IPS-18c (cell line): ENCODE results near the gene RIT2.

ENCODE experiments used
- H3K4me3 ChIP-seq: 2 replicates; pipeline ENCODE4 v1.7.0; 2013; ENCODE audit warnings: low read depth, mild to moderate bottlenecking, low read length, moderate library complexity; ENCODE audit not compliant: insufficient read depth
- H3K9me3 ChIP-seq: one replicate; pipeline ENCODE4 v1.6.1; 2013; ENCODE audit warnings: mild to moderate bottlenecking, low read length, moderate library complexity; ENCODE audit not compliant: control insufficient read depth, insufficient read depth

RIT2 gene

DNA sequence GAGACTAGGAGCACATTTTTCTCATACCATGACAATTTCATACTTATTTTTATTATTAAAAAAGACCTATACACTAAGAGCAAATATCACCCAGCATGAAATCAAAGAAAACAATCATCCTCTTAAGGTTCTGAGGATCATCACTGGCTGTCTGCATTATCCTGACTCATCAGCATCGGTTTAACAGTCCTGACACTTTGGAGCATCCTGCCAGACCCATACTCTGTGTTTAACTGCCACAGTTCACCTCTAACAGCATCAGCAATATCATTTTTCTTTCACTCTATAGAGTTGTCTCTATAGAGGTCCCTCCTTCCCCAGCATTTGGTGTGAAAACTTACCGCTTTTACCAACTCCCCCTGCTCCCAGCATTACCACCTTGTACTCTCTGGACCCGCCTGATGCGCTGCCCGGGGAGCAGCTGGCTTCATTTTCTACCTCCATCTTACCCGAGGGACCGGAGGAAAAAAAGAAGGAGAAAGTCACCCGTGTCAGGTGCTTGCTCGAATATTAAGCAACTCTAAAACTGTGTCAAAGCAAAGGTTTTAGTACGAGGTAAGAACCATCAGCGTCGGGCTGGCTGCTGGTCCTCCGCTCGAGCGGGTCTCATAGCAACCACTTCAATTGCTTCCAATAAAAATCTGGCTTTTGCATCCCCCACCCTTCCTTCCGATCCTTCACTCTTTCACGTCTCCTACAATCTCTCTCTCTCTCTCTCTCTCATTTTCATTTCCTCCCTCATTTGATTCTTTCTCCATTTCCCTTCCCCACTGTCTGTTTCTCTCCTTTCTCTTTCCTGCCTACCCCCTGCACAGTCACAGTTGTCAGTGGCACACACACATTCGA, at the start of gene RIT2:
TSS of gene RIT2 (minus strand) at position 610 of the 846 bp plus-strand sequence.
- Histone ChIP-seq H3K4me3 (no peak within 1 kb of the TSS), H3K9me3 (no peaks in the 10 kb centered on the region)

DNA sequence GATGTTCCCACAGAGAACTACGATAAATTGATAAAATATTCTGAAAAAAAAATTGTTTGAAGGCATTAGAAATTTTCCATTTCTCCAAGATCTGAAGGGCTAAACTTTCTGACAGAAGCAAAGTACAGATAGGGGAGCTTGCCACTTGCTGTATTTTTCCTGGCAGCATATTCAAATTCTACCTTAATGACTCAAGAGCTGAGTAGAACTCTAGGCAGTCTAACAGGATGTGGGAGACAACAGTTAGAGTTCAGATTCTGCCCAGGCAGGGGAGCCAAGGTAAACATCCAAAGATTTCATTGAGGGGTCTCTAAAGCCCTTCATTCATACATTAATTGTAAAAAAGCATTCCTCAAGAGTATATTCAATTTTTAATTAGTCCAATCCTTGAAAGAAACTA, 46.0 kb upstream of the RIT2 start:
- no peak overlapping the region for H3K4me3 ChIP-seq
- H3K9me3 ChIP-seq: peaks cover 4% of the 10 kb centered on the region

DNA sequence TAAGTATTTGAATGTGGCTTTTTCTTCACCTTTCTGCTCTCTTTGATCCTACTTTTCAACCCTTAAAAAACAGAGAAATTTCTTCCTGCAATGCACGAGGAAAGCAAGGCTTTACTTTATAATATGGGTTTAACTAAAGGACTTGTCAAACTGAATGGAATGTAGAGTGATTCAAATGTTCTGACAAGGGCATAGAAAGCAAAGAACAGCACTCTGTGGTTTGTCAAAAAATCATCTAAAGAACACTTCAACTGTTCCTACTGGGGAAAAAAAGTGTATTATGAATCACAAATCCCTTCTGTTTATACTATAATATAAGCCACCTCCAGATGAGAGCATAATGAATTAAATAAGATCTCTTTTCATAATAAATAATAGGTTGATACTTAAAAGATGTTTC, 45.0 kb upstream of the RIT2 start:
- Histone ChIP-seq H3K4me3 (no peak overlapping the region), H3K9me3 (peaks cover 4% of the 10 kb centered on the region)

DNA sequence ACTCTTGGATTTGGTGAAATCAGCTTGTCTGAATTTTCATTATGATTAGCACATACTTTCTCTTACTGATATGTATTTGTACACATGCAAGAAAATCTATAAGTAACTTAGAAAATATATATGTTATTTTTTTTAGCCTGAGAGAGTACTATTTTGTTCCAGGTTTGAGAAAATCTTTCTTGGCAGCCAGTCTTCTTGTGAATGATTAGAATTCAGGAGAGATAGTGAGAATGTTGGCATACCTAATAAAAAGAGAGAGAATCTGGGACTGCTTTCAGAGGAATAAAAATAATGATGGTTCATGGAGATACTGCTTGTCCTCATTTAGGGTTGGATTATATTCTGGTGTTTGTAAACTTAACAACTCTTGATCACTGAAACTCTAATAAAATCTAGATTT, 44.4 kb upstream of the RIT2 start:
- peaks cover 4% of the 10 kb centered on the region for H3K9me3 ChIP-seq
- no peak overlapping the region for H3K4me3 ChIP-seq

DNA sequence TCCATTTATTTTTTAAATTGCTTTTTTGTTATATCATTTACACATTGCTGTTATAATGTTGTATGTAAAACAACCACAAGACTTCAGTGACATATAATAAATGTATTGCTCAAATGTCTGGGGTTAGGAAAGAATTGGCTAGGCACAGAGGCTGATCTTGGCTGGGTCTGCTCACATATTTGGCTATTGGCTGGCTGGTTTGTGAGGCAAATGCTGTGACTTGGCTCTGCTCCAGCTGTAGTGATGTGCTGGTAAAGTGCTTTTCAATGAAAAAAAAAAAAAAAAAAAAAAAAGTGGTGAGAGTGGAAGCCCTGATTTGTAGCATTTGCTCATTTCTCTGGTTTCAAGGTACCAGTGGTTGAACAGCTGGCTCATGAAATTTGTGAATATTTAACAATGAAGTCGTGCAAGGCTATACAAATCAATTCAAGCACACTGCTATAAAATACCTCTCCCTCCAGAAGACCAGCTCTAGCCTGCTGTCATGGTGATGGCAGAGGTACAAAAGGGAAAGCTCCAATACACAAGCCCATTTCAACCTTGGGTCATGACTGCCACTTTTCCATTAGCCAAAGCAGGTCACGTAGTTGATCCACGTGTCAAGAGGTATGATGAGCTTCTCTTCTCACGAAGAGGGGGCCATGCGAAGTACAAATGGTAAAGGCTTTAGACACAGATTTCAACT, 43.7 kb upstream of the RIT2 start:
- H3K4me3 ChIP-seq: no peak overlapping the region
- H3K9me3 ChIP-seq: peaks cover 4% of the 10 kb centered on the region

DNA sequence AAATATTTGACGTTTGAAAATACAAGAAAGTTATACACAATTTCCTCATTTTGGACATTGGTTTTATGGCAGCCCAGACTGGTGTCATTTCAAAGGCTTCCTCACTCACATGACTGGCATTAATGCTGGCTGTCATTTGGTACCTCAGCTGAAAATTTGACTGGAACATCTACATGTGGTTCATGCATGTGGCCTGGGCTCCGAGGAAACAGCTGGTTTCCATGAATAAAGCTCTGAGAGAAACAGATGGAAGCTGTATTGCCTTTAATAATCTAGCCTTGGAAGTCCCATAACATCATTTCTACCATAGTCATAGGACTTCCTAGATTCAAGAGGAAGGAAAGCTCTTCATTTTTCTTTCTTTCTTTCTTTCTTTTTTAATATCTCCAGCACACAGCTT, 42.9 kb upstream of the RIT2 start:
- H3K4me3 ChIP-seq: no peak overlapping the region
- peaks cover 4% of the 10 kb centered on the region for H3K9me3 ChIP-seq

DNA sequence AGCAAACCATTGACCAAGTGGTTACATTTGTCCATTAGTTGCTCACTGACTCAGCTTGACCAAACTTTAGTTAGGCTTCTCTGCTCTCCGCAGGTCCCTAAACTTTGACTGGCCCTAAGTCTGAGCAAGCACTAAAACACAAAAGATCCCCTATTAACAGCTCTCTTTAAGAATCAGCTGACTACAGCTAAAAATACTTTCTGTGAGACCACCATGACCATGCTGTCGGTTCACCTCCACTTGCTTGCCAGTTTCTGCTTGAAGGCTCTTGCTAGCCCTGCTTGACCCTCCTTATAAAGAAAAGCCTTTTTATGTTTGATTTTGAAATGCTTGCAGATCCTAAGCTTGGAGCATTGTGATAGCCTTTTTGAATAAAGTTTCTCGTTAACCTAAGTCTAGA, 40.4 kb upstream of the RIT2 start:
- no peak overlapping the region for H3K4me3 ChIP-seq
- H3K9me3 ChIP-seq: no peaks in the 10 kb centered on the region

DNA sequence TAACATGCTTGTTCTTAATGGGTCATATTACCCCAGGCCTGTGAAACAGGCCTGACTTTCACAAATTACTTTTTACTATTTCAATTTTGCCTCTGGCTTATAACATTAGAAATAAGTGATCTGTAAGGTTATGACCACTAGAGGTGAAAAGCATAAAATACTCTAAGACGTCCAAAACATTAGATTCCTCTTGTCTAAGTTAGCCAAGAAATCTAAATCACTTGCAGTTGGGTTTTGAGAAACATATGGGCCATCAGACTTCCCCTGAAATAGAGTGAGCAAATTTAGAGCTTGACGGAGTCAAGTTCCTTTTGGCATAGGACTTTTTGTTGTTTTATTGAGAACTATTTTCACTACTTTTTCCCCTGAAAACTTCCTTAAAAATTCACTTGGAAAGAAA, 32.7 kb upstream of the RIT2 start:
- Histone ChIP-seq H3K4me3 (no peak overlapping the region), H3K9me3 (no peaks in the 10 kb centered on the region)

DNA sequence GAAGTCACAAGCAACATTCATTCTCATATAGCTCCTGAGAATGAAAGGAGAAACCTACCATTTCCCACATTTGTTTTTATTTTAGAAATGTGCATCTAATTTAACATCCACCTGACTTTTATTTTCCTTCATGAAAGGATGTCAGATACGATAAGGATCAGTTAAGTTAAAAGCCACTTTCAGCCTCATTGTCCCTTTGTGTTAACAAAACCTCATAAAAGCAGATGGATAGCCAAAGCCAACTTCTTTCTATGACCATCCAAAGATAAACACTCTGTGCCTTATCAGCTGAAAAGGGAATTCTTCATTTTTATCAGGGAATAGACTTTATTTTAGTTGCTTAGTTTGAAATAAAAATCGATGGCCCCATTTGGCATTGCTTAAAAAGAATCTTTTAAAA, 25.7 kb upstream of the RIT2 start:
- Histone ChIP-seq H3K9me3 (no peaks in the 10 kb centered on the region), H3K4me3 (no peak overlapping the region)

DNA sequence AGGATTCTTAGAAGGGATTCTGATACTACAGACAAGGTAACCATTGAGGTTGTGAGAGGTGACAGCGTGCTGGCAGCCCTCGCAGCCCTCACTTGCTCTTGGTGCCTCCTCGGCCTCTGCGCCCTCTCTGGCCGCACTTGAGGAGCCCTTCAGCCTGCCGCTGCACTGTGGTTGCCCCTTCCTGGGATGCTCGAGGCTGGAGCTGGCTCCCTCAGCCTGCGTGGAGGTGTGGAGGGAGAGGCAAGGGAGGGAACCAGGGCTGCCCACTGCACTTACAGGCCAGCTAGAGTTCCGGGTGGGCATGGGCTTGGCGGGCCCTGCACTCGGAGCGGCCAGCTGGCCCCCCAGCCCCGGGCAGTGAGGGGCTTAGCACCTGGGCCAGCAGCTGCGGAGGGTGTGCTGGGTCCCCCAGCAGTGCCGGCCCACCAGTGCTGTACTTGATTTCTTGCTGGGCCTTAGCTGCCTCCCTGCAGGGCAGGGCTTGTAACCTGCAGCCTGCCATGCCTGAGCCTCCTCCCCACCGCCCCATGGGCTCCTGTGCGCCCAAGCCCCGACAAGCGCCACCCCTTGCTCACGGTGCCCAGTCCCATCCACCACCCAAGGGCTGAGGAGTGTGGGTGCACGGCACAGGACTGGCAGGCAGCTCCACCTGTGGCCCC, 23.9 kb upstream of the RIT2 start:
- no peaks in the 10 kb centered on the region for H3K9me3 ChIP-seq
- no peak overlapping the region for H3K4me3 ChIP-seq

DNA sequence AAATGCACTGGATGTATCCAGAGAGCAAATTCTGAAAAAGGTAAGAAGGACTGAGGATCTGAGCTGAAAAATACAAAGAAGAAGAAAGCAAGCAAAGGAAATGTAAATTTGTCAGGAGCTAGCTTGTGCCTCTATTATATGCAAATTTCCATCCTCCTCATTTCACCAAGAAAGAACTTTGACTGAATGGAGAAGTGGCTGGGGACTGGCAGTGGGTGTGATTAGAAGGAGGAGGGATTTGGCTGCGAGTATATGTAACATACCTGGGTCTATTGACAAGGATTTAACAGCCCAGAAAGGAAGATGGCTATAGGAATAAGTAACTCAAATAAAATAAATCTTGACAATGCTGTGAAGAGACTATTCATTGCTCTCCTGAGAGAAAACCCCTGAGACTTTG, 19.4 kb upstream of the RIT2 start:
- H3K9me3 ChIP-seq: no peaks in the 10 kb centered on the region
- no peak overlapping the region for H3K4me3 ChIP-seq

DNA sequence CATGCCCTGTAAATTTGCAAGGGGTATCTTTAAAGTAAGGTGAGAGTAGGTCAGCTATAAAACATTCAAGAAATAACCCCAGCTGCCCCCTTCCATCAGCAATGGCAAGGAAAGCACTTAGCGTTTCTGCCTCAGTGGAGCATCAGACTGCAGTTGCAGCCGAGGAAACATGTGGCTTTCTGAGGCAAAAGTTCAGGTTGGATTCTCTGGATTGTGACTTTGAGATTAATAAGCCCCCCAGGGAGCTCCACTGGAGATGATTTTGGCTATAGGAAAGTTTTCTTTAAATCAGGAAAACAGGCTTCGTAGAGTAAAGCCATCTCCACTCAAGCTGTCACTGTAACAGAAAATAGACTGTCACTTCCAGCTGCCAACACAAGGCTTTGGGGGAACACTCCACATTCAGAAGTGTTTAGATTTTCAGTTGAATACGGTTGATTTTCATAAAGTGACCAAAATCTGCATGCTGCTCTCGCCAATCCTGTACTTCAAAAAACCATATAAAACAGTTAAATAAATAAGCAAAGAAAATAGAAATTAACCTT, 15.3 kb upstream of the RIT2 start:
- no peak overlapping the region for H3K4me3 ChIP-seq
- no peaks in the 10 kb centered on the region for H3K9me3 ChIP-seq

DNA sequence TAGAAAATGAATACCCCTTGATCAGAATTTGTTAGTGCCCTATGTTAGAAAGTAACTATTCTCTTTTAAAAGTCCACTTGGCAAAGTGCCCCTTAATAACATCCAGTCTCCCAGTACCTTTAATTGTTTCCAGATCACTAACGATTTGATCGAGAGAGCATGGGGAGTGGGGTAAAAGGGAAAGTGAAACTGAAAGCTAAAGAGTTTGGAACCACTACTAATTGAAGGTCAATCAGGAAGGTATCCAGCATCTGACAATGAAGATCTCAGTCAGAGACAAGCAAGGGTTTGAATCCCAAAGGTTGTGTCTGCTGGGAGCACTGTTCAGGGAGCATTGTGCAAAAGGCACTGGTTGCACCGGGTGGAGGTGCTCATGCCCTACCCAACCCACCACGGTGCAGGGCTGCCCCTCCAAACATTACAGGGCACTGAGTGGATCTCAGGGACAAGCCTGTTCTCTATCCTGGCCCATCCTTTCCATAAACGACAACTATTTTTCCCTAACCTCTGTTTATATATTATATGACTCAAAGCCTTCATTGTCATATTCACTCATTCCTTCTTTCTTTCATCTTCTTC, 14.6 kb upstream of the RIT2 start:
- Histone ChIP-seq H3K9me3 (no peaks in the 10 kb centered on the region), H3K4me3 (no peak overlapping the region)

DNA sequence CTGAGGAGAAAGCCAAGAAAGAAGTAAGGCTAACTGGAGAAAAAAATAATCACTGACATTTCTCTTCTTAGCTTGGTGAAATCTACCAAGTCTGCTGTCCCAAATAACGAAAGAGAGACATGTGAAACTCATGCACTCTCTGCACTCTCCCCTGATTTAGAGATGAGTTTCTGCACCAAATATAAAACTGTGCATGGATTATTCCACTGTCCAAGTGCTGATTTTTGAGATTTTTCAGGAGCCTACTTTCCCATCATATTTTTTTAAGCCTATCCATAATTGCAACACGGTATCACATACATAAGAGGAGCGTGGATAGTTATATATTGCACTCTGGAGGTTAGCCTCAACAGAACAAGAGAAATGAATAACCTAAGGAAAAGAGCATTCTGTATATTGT, 10.0 kb upstream of the RIT2 start:
- Histone ChIP-seq H3K4me3 (no peak overlapping the region), H3K9me3 (no peaks in the 10 kb centered on the region)

DNA sequence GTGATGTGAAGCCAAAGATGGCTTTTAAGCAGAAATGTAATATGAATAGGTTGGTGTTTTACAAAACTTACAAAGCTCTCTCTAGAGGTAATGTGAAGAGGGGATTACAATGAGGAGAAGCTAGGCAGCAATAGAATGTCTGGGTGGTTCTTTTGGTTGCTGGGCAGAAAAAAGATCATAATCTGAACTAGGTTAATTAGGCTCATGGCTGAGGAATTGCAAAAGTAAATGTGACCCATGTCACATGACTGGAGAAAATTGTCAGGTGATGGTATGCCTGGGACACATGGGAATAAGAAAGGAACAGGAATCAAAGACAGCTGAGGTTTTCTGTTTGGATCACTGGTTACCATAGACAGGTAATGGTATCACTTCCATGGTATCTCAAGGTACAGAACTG, 7.5 kb upstream of the RIT2 start:
- no peak overlapping the region for H3K4me3 ChIP-seq

DNA sequence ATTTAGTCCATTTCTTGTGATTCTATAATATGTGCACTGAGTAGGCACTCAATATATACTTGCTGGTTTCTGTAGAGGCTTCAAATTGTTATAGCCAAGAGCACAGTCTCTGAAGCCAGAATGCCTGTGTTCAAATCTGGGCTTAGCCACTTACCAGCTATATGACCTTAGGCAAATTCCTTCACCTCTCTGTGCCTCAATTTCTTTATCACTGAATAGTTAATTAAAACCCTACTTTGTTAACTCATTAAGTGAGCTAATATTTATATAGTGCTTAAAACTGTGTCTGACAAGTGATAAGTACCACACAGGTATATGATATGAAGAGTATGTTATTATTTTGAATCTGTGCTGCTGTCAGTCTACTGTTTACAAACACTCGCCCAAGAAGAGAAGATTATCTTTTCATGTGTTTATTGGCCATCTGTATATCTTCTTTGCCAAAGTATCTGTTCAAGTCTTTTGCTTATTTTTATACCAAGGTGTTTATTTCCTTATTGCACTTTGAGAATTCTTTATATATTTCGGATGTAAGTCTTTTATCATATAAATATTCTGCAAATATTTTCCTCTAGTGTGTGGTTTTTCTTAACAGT, 1.3 kb upstream of the RIT2 start:
- Histone ChIP-seq H3K4me3 (no peak overlapping the region), H3K9me3 (no peaks in the 10 kb centered on the region)

More for the DNA sequence above, 7.5 kb upstream of the RIT2 start:
- H3K9me3 ChIP-seq: no peaks in the 10 kb centered on the region

DNA sequence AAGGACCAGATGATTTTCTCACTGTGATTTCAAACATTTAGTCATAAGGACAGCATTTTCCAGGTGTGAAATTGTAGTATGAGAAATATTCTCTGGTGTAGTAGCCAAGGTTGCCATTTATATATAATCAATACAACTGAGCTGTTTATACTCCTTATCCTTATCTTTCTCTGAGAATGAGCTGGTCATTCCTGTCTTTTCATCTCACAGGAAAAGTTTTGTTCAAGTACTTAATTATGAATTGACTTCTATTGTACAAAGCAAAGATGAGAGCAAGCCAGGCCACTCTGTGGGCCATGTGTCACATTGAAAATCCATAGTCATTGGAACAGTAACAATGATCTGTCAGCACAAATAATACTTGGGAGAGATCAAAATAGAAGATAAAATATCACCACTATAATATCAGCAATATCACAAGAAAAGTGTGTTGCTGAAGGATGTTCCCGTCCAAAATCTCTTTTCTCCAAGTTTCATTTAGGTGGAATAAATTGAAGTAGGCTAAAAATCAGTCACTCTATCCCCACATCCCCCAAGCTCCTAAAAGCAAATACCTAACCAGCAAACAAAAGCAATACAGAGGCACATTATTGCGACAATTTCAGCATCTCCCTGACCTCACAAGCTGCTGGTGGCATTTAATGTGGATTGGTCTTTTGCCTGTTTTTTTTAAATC, 2.1 kb downstream of the RIT2 start:
- H3K4me3 ChIP-seq: no peak overlapping the region
- H3K9me3 ChIP-seq: no peaks in the 10 kb centered on the region
